HG02884 (cell line): ENCODE data around the gene IL13.

Experiments used
- ATAC-seq: cut with Tn5 transposase; IDR thresholded peaks from one replicate; pipeline ENCODE4 v1.9.1; 2021; ENCODE audit warnings: mild to moderate bottlenecking, moderate library complexity; ENCODE audit not compliant: unreplicated experiment

Gene IL13

GRCh38 chr5:132669966-132670882 is 12.3 kb downstream of the IL13 start:
- ATAC-seq = no peak

GRCh38 chr5:132671000-132671399 is 13.0 kb downstream of the IL13 start:
- no peak for ATAC-seq

- no peak for ATAC-seq
Observed at GRCh38 chr5:132673488-132673887, 15.5 kb downstream of the IL13 start.

- no peak for ATAC-seq
Observed at GRCh38 chr5:132673939-132674630, 16.1 kb downstream of the IL13 start, which contains the start of gene IL4. Gene IL4 (plus strand): TSS chr5:132673989. CDS start chr5:132674051, 62 bp downstream.

- peak; percentile 73 for ATAC-seq
Observed at GRCh38 chr5:132674671-132675506, 16.9 kb downstream of the IL13 start.

- ATAC-seq = no peak
Observed at GRCh38 chr5:132675936-132676689, 18.1 kb downstream of the IL13 start.

- ATAC-seq = no peak
Observed at GRCh38 chr5:132677191-132677590, 19.2 kb downstream of the IL13 start.

- ATAC-seq = no peak
Observed at GRCh38 chr5:132677682-132678400, 19.9 kb downstream of the IL13 start.

- no peak for ATAC-seq
Observed at GRCh38 chr5:132678735-132679134, 20.8 kb downstream of the IL13 start.

GRCh38 chr5:132679166-132679565 is 21.2 kb downstream of the IL13 start:
- no peak for ATAC-seq

- no peak for ATAC-seq
Observed at GRCh38 chr5:132679717-132680380, 21.9 kb downstream of the IL13 start.

- no peak for ATAC-seq
Observed at GRCh38 chr5:132680780-132681475, 23.0 kb downstream of the IL13 start.

- ATAC-seq = no peak
Observed at GRCh38 chr5:132681476-132681831, 23.5 kb downstream of the IL13 start.

GRCh38 chr5:132681983-132682382 is 24.0 kb downstream of the IL13 start:
- ATAC-seq = no peak

- ATAC-seq = no peak
Observed at GRCh38 chr5:132684491-132684890, 26.5 kb downstream of the IL13 start.

- no peak for ATAC-seq
Observed at GRCh38 chr5:132684922-132685720, 27.1 kb downstream of the IL13 start.

- ATAC-seq = no peak
Observed at GRCh38 chr5:132686193-132686592, 28.2 kb downstream of the IL13 start.

- ATAC-seq = no peak
Observed at GRCh38 chr5:132687995-132688394, 30.0 kb downstream of the IL13 start.
